Cerebellar cortex (tissue), 1 donor: ENCODE measurements around the gene HYAL2.

Experiments used
- DNase-seq: peaks from one replicate; pipeline ENCODE4 v3.0.0-alpha.2; 2015; ENCODE audit warnings: low spot score

The HYAL2 gene

DNA sequence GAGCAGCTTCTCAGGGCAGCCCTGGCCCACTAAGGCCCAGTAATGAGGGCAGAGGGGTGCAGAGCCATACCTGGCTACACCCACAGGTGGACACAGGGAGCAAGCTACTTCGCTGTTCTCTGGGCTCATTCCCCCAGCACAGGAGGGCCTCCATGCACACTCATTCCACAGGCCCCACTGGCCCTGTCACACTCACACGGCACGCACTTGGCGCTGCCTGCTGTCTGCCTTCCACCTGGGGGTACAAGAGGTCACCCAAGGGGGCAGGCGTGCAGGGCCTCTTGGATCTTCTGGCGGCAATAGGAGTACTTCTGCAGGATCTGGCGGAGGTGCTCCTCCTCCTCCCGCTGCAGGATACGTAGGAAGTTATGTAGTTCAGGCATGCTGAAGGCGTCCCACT lies 7.8 kb upstream of the HYAL2 start:
- no peak for DNase-seq

DNA sequence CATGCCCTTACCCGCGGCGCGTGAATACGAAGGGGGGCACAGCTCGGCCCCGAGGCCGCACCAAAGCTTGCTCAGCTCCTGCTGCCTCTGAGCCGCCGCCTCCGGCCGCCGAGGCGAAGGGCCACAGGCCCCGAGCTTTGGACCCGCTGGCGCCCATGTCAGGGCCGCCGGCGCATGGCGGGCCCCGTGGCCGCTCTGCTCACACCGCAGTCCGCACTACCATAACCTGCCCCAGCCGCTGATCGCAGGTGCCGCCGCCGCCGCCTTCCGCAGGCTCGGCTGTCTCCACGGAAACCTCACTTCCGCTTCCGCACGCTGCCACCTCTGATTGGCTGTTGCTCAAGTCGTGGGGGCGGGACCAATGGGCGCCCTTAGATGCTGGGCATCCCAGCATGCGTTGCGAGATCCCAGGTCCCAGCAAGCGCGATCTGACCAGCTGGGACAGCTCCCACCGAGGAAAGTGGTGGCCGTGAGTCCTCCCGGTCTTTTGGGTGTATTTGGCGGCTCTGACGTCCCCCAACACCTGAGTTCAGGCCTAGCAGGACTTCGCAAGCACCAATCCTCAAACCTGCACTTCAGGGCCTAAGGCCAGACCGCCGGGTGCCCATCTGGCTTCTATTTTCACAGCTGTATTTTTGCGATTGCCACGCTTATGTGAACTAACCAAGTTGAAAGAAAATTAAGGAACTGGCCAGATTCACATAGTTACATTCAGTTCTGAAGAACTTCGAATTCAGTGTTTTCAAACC lies 5.6 kb upstream of the HYAL2 start, which contains the start of gene TUSC2:
TSS of gene TUSC2 (minus strand) at position 281 of the 749 bp plus-strand sequence. CDS start at position 157, 124 bp downstream.
- peak; percentile 99 for DNase-seq

- no peak for DNase-seq
Measured at GRCh38 chr3:50327129-50327528, 4.6 kb upstream of the HYAL2 start.

DNA sequence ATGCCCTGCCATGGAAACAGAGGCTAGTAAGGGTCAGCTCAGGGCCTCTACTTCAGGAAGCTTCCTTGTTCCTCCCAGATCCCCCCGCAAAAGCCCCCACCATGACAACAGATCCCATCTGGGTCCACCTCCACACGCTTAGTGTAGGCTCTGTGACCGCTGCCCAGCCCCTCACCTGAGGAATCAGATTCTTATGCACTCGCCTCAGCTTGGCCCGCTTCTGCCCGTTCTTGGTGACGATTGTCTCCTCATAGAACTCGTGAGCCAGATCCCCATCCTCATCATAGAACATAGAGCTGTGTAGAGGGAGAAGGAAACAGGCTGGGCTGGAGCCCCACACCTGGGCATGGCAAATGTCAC lies 3.6 kb upstream of the HYAL2 start:
- no peak for DNase-seq

GRCh38 chr3:50325497-50326181 lies 3.1 kb upstream of the HYAL2 start:
- DNase-seq, result no peak

DNA sequence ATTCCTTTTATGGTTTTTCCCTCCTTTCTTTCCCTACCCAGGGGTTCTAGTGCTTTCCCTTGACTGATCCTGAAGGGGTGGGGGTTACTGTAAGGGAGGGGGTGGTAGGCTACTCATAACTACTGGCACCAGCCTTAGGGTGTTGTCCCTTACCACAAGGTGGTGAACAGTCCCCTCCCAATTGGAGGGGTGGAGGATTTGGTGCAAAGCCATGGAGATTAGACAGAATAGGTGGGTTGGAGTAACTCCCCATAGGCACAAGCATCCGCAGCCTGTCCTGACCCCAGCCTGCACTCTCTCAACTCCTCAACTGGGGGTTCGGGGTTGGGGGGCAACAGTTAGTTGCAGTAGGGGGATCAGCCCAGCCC lies 2.6 kb upstream of the HYAL2 start:
- no peak for DNase-seq

GRCh38 chr3:50324351-50325112 lies 2.0 kb upstream of the HYAL2 start:
- DNase-seq, result peak; percentile 80

DNA sequence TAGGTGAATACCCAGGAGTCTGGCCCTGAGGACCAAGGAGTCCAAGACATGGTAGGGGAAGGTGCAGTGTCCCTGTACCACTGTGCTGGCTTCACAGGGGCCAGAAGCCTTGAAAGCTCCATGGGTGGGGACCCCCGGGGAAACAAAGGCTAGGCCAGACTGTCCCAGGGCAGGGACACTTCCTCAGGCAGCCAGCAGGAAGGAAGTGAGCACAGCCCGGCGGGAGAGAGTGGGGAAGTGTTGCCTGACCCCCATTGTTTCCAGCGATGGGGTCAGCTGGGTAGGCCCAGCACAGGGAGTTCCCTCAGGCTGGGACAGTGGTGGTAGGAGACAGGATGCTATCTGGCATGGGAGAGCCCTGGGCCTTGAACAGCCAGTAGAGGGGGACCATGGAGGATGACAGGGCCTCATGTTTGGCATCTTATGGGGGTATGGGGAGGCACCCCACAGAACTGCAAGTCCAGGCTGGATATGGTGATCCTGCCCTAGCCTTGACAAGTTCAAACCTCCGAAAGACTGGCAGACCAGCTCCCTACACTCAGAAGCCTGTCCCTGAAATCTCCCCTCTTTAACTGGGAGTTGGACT lies 1.2 kb upstream of the HYAL2 start:
- no peak for DNase-seq

GRCh38 chr3:50323092-50323600 lies 601 bp upstream of the HYAL2 start:
- DNase-seq, result no peak

GRCh38 chr3:50322115-50322385 lies 495 bp downstream of the HYAL2 start:
- no peak for DNase-seq

- DNase-seq, result peak; percentile 87
Measured at GRCh38 chr3:50321336-50322114, 1.0 kb downstream of the HYAL2 start.

DNA sequence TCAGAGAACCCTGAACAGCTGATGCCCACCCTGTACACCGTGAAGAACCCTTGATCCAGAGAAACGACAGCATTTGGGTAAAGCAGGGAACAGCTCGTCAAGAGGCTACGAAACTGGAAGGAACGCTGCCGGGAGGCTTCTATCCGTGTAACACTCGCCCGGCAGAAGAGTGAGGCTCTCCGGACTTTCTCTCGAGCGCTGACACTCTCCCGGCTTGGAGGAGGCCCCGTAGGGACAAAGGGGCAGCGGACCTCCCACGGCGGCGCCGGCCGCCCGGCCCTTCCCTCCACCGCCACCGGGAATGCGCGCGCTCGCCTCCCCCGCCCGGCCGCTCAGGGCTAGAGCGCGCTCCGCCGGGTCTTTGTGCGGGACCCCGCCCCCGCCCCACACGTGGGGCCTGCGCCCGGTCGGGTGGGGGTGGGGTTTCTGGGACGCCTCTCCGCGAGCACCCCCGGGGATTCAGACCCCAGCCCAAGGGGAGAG lies 1.7 kb downstream of the HYAL2 start:
- DNase-seq, result peak; percentile 70

DNA sequence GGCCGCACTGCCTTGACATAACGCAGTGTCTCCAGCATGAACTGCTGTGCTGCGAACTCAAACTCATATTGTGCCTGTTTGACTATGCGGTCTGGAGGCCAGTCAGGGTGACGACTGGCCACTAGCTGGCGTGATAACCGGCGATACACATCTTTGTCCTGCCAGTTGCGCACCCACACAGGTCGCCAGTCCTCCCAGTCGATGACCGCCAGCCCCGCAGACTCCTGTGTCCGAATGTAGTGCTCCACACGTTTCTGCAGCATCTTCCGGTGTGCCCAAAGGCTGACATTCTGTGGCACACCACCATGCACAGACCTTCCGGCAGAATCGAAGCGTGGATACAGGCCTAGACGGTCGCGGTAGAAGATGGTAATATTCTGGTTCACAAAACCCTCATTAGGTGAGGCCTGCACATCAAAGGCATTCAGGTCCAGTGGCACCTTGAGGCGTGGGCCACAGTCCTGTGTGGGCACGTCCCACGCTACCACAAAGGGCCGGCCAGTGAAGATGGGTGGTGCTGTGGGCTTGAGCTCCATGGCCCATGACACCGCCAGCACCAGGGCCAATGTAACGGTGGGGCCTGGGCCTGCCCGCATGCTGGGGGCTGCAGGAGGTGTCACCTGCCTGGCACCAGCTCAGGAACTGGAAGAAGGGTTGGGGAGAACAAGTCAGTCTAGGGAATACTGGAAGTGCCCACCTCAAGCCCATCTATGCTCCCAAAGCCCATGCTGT lies 2.5 kb downstream of the HYAL2 start:
- DNase-seq, result peak; percentile 34

- no peak for DNase-seq
Measured at GRCh38 chr3:50319181-50319893, 3.2 kb downstream of the HYAL2 start.

GRCh38 chr3:50318615-50319014 lies 3.9 kb downstream of the HYAL2 start:
- no peak for DNase-seq

- no peak for DNase-seq
Measured at GRCh38 chr3:50318163-50318562, 4.4 kb downstream of the HYAL2 start.

DNA sequence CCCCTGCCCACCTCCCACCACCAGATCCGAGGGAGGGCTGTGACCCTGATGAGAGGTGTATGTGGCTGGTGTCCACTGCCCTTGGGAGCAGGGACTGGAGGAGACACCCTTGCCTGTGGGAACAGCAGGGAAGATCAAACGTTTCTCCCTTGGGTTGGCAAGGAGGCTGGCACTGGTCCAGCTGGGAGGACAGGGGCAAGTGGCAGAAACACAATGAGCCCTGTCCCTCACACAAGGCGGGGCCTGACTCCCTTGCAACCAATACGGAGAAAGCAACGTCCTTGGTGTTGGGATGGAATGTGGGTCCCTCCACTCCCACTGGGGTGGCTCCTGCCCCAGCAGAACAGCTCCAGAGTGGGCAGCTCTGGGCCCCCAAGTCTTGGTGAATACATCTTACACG lies 5.2 kb downstream of the HYAL2 start:
- DNase-seq, result no peak

DNA sequence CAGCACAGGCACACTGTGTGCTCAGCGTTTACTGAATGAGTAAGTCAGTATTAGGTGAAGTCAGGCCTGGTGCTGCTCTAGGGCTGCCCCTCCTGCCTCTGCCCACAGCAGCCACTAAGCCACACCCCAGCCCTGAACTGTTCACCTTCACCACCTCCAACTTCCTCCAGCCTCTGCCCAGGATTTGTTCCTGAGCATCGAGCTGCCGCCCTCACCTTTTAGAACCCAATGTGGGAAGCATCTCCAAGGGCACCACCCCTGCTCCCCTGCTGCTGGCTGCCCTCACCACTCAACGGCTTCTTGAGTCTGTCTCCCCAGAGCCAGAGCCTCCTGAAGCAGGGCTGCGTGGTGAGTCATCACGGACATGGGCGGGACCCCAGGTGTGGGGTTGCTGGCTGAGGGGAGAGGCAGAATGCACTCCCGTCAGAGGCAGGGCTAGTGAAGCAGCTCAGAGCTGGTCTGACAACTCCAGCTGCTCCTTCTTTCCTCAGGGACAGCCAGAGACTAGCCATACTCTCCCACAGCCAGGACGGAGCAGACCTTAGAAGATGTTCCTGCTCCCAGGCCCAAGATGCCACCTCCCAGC lies 5.8 kb downstream of the HYAL2 start:
- DNase-seq, result no peak

DNA sequence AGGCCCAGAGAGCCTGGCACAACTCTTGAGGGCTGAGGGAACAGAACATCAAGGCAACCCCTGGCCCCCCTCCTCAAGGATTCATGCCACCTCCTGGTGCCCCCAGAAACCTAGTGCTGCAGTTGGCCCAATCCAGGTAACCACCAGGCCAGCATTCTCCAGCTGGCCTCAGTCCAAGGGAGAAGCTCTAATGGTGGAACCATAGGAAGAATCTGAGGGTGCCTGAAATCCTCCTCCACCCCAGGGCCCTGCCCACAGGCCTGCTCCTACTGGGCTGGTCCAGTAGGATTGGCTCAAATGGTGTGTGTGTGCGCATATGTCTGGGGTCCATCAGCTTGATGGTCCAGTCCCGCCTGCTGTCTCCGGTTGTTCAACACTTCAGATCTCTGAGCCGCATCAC lies 7.7 kb downstream of the HYAL2 start:
- DNase-seq, result no peak

GRCh38 chr3:50314342-50314741 lies 8.2 kb downstream of the HYAL2 start:
- no peak for DNase-seq
